Limb (tissue), 2 donors: Measurements from ENCODE around the gene NELL2.
"Not testable (repeated sequence)": the region's sequence is repeated elsewhere in the genome, so short reads cannot be mapped to it uniquely, and the experiment has no call there.

ENCODE experiments used
- DNase-seq, 2 donors: peaks; one replicate each; pipeline ENCODE4 v3.0.0-alpha.2; 2016; ENCODE audit errors: extremely low spot score in 2 of 2

The NELL2 gene

GRCh38 chr12:44847888-44848702 lies 28.0 kb downstream of the NELL2 start:
- no peak for DNase-seq

GRCh38 chr12:44847403-44847802 lies 28.7 kb downstream of the NELL2 start:
- DNase-seq, result no peak

- DNase-seq, result no peak
These were observed 29.3 kb downstream of the NELL2 start for GRCh38 chr12:44846826-44847225.

GRCh38 chr12:44842669-44843068 lies 33.4 kb downstream of the NELL2 start:
- no peak for DNase-seq

GRCh38 chr12:44839785-44840184 lies 36.3 kb downstream of the NELL2 start:
- DNase-seq, result no peak

GRCh38 chr12:44837114-44837755 lies 38.9 kb downstream of the NELL2 start:
- no peak for DNase-seq

GRCh38 chr12:44835641-44836379 lies 40.3 kb downstream of the NELL2 start:
- no peak for DNase-seq

GRCh38 chr12:44834996-44835395 lies 41.1 kb downstream of the NELL2 start:
- not testable (repeated sequence) for DNase-seq

GRCh38 chr12:44833561-44833960 lies 42.6 kb downstream of the NELL2 start:
- DNase-seq, result no peak

GRCh38 chr12:44830566-44831055 lies 45.5 kb downstream of the NELL2 start:
- no peak for DNase-seq

- no peak for DNase-seq
These were observed 47.1 kb downstream of the NELL2 start for GRCh38 chr12:44829045-44829444.

- DNase-seq, result no peak
These were observed 48.2 kb downstream of the NELL2 start for GRCh38 chr12:44827832-44828438.

- DNase-seq, result not testable (repeated sequence)
These were observed 54.4 kb downstream of the NELL2 start for GRCh38 chr12:44821702-44822101.

GRCh38 chr12:44819884-44820283 lies 56.2 kb downstream of the NELL2 start:
- DNase-seq, result no peak

- DNase-seq, result no peak
These were observed 58.4 kb downstream of the NELL2 start for GRCh38 chr12:44817687-44818086.

- no peak for DNase-seq
These were observed 59.6 kb downstream of the NELL2 start for GRCh38 chr12:44816446-44817017.

GRCh38 chr12:44812062-44812461 lies 64.1 kb downstream of the NELL2 start:
- DNase-seq, result no peak

GRCh38 chr12:44804068-44804467 lies 72.0 kb downstream of the NELL2 start:
- DNase-seq, result no peak

GRCh38 chr12:44795970-44796369 lies 80.1 kb downstream of the NELL2 start:
- no peak for DNase-seq

- DNase-seq, result no peak
These were observed 87.4 kb downstream of the NELL2 start for GRCh38 chr12:44788731-44789130.

GRCh38 chr12:44780221-44780790 lies 95.8 kb downstream of the NELL2 start:
- DNase-seq, result no peak
